Dermis blood vessel endothelial cell (primary cell): Measurements from ENCODE around the gene FH. TPM values are rescaled to one million over a fixed set of nuclear protein-coding genes. Genes with fewer than 3 reads are reported as not detected.

Experiments
- DNase-seq: peaks from one replicate; pipeline ENCODE4 v3.0.0; 2010
- total RNA-seq: library from RNA; depleted of rRNA; stranded (reverse); fragments of >200 nt; gene quantifications from 2 replicates; pipeline ENCODE4 v1.2.3, GENCODE V29; 2014

The FH gene
- total RNA-seq, 1 donor from 2014 or later: 55.8 TPM

DNA sequence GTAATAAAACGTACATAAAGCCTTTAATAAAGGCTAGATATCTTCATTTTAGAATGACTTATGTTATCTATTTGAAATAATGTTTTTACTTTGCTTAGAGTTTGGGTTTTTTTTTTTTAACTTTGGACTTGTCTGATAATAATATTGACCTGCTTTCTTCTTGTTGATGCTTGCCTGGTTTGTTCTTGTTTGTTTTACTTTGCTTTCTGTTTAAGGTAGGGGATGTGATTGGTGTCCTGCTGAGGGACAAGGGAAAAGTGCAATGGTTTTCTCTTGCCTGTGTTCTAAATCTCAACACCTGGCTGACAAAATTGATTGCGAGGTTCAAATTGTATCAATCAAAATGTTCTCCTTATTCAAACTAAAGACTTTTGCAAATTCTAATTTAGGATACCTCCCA lies 2.2 kb upstream of the FH start:
- no peak for DNase-seq

DNA sequence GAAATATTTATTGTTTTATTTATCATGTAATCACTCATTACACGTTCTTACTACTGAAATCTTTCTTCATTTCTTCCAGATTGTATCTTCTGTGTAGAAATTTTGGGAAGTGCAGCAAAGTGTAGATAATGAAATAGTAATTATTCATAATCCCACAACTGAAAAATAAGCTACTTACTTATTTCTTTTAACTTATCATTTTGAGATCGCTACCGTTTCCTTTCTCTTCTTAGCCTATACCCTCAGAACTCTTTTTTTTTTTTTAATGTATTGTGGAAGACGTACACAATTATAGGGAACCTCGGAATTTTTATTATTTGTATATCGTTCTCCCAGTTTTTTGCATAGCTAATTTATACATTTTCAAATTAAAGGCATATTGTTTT lies 518 bp upstream of the FH start:
- no peak for DNase-seq

DNA sequence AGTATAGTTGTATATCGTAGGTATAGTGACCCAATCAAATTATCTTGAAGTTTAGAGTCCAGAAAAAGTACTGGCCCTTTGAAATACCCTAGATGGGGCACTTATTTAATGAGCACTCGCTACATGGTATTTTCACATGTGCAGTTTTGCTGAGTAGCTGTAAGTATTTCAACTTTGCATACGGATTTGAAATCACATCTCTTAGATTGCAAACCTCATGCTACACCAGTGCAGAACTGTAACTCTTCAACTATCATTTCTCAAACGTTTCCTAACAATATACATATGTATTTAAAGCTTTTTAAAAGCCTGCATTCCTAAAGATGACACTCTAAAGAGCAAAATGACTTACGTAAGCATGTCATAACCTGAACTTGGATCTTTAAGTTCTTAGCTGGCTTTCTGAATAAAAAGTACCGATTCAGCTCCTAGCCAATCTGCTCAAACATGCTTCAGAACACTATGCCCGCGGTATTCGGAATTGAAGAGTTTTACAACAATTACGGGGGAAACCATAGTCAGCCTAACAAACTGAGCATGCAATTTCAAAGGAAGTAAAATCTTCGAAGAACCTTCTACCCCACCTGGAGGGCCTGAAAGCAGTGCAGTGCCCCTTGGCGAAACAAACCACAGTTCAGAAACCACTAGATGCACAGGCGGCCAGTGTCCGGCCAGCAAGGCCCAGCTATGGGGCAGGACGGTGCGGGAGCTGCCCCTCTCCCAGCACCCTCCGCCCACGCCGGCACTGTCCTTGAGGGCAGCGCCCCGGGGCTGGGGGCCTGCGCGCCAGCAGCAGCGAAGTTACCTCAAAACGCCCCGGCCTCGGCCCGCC lies 863 bp downstream of the FH start:
- peak; percentile 44 for DNase-seq

DNA sequence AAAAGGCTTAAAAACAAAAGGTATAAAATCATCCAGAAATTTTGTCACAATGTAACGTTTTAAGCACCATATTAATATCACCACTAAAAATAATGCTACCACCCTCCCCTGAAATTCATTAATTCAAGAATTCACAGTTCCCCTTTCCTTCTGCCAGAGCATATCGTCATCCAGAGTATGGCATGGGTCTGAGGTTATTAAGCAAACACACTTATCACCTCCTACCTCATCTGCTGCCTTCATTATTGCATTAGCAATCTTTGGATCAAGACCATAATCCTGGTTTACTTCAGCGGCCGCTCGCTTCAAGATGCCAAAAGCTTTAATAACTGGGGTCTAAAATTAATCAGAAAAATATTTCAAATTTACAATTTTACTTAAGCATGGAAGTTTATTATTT lies 6.2 kb downstream of the FH start:
- no peak for DNase-seq

DNA sequence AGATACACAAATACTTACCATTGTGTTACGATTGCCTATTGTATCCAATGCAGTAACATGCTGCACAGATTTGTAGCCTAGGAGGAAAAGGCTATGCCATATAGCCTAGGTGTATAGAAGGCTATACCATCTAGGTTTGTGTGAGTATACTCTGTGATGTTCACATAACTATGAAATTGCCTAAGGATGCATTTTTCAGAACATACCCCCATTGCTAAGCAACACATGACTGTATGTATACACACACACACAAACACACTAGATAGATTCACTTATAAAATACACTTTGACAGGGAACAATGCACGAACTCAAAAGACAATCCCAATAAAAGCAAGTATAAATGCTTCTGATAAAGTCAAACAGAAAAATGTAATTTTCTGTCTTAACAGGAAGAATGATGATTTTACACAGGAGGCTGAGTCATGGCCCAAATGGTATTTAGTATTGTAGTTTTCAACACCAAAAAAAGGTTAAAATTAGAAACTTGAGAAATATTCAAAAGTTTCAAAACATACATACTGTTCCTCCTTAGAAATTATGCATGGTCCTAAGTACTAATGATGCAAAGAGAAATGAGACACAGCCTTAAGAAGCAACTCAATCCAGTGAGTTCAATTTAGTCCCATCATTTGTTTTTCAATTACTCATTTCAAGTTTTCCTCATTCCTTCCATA lies 12.2 kb downstream of the FH start:
- DNase-seq: peak; percentile 33

DNA sequence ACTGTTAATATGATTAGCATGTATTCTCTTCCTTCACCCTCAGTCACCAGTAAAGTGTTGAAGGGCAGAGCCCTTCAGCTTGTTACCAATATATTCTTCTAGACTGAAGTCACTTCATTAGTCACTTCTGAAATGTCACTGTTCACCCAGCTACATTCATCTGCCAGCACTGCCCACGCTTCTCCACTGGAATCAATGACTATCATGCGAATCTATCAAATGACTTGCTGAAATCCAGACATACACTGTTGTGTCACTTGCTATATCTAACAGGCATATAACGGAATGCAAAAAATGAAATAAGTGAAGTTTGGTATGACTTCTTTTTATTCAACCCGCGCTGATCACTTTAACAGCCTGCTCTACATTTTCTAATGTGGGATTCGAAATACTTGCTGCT lies 16.1 kb downstream of the FH start:
- DNase-seq: no peak

DNA sequence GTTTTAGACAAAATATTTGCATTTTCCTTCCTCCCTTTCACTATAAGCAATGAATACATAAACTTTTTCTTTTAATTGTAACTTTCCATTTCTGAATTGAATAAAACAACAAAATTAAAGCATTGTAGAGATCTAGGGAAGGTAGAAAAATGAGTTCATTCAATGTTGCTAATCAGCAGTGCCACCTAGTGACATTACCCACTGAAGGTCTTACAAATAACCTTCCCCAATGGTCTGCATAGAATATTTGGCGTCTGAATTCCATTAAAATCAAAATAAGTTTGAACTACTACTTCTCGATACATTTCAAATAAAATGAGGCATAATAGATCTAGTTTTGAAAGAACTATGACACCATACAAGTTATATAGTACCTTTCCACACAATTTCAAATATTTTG lies 19.6 kb downstream of the FH start:
- DNase-seq: peak; percentile 72

DNA sequence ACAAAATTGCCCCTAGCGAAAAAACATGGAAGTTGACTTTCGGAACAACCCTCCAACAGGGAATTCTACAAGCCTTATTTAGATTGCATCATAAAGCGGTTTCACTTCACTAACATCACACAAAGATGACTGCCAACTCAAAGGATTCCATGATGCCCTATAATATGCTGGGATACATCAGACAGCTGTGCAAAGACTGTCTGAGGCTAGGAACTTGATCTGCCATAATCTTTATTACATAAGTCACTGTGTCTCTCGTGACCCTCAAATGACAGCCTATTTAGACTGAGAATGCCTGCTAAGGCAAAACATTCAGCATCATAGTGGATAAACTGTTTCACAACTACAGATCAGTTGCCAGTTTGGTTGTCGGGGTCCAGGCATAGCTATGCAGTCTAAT lies 23.8 kb downstream of the FH start:
- DNase-seq: no peak

DNA sequence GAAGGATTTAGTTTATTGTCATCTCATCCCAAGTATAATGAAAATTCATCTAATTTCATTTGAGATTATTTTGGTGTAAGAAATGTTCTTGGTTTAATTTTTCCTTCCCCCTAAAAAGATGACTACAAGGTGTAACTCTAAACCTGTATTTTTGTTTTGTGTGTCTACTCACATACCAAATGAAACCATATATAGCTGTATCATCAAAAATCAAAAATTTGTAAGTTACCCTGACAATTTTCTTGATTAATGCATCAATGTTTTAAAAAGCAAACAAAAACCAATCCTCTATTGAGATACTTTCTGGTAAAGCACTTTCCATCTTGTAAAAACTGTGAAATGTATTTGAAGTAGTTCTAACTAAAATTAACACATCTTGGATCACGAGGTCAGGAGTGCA lies 30.8 kb downstream of the FH start:
- no peak for DNase-seq

DNA sequence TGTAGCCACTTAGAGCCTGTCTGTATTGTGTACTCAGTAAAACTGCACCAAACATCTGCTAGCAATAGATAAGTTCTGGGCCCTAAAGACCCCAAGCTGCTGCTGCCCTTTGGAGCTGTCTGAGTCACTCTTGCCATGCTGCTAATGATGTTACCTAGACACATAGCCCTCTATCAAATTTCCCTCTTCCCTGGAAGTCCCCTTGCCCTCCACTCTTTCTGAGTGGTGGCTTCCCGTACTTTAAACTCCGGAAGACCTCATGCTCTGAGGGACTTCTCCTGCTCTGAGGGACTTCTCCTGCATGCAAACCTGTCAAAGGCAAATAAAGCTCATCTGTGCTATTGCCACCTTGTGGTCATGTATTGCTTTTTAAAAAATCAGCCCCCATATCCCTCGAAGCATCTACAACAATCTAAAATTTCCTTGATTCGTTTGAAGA lies 34.0 kb downstream of the FH start:
- DNase-seq: peak; percentile 55

DNA sequence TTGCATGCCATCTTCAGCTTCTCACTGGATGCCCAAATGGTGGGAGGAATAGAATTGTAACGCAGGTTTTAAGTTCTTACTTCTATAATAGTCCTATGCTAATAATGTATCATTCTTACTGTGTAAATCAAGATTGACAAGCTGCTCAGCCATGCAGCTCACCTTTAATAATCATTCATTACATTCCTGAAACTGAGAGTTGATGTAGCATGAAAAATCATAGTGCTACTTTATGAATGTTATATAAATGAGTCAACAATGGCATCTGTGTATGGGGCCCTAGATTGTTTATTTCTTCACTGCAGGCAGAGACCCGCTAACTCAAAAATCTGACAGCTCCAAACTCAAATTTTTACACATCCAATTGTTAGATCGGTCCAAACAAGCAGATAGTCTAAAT lies 34.4 kb downstream of the FH start:
- no peak for DNase-seq

DNA sequence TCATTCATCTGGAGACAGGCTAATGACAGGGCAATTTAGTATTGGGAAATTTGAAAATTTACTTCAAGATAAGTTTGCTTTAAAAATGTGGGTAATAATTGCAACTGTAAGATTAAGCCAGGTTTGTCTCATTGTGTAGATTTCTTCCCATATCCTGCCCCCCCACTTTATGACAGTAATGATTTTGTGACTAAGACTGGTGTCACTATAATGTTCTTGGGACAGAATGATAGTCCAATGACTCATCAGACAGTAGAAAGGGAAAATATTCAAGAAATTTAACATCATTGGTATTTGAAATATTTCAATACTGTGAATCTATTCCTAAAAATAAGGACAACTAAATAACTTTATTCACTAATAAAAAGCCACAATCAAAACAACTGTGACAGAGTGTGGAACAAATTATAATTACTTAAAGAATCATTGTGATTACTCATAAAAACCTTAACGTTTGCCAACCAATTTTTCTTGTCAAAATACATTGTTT lies 36.7 kb downstream of the FH start:
- DNase-seq: peak; percentile 63

DNA sequence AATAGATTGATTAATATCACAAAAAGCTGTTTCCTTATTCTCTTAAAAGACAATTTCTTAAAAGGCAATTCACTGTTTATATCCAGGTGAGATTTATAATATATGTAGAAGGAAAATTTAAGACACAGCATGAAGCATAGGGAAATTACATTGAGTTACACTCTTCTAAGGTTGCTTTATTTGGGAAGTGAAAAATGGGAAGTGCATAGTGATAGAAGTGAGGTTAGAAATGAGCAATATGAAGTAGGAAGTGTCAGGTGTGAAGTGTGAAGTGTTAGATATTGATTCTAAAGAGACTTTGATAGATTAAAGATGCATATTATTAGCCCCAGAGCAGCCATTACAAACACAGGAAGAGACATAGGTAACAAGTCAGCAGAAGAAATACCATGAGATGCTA lies 40.3 kb downstream of the FH start:
- no peak for DNase-seq

DNA sequence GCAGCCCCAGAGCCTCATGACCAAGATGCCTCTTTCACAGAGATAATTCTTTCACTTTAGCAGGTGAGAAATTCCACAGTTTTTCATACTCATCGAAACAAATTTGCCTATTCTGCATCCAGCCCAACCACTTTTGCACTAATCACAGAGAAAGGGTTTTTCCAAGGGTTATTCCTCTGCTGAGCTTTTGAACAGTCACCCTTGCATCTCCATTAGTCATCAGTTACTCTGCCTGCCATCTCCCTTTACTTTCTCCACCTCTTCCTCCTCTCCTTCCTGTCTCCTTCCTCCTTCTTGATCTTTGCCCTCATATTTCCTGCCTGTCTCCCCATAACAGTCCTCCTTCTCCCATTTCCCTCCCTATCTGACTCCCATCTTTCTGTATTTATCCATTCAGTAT lies 43.9 kb downstream of the FH start:
- peak; percentile 32 for DNase-seq

DNA sequence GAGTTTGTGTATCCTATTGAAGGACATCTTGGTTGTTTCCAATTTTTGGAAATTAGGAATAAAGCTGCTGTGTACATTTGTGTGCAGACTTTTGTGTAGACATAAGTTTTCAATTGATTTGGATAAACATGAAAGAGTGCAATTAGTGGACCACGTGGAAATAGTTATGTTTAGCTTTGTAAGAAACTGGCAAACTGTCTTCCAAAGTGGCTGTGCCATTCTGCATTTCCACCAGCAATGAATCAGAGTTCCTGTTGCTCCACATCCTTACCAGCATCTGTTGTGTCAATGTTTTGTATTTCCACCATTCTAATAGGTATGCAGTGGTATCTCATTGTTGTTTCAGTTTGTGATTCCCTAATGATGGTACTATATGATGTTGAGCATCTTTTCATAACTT lies 46.5 kb downstream of the FH start:
- no peak for DNase-seq

DNA sequence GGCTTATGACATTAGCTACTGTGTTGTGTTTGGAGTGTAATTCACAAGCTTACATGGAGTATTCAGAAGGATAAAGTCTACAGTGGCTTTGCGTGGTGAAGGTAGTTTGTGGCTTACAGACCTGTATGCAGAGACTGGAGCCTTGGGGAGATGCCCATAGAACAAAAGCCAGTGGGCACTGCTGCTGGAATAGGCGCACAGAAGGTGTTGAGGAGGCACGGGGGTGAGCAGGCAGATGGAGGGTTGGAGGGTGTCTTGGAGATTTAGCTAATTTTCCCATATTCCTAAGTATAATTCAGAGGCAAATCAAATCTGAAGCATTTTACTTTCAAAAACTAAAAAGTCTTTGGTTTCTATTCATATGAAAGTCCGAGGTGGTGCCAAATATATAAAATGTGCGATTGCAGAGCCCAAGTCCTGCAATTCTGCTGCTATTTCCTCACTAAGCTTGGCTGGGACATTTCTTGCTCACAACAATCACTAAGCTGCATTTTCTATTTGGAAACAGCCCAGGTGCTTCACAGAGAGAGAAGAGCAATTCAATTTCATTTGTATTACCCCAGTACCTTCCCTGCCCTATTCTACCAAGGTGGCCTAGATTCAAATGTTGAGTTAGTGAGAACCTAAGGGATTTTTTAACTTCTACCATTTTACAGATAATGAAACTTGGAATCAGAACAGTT lies 48.5 kb downstream of the FH start:
- no peak for DNase-seq

DNA sequence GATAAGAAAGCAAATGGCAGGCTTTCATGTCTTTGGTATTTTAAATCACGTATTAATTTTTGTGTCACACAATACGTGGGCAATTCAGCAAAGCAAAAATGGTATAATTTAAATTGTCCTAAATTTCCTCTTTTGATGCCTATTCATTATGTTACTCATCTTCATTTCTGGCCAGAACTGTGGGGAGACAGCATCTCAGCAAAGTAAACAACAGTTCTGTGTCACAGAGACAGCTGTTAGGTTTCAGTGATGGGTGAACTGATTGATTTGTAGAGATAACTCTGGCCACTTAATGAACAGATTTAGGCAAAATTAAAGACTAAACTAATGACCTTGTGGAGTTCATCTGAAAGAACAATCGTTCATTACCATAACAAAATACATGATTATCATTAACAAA lies 49.2 kb downstream of the FH start:
- no peak for DNase-seq

DNA sequence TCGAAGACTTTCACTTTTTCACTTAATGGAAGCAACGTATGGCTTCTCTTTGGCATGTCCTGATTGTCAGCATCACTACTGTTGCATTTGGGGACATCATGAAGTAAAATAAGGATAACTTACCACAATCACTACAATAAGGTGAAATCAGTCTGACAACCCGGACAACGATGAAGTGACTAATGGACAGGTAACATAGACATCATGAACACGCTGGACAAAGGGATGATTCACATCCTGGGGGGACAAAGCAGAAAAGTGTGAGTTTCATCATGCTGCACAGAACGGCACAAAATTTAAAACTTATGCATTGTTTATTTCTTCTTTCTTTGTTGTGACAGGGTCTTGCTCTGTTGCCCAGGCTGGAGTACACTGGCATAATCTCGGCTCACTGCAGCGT lies 53.9 kb downstream of the FH start:
- no peak for DNase-seq

DNA sequence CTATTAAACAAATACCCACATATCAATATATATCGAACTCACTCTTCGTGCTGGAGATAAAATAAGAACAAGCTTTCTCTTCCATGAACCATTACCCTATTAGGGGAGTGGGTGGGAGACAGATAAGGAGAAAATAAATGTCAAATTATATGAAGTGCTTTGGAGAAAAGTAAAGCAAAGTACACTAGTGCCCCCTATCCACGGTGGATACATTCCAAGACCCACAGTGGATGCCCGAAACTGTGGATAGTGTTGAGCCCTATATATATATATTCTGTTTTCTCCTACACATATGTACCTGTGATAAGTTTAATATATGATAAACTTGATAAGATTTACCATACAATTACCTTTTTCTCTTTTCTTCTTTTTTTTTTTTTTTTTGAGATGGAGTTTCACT lies 54.6 kb downstream of the FH start:
- DNase-seq: no peak

DNA sequence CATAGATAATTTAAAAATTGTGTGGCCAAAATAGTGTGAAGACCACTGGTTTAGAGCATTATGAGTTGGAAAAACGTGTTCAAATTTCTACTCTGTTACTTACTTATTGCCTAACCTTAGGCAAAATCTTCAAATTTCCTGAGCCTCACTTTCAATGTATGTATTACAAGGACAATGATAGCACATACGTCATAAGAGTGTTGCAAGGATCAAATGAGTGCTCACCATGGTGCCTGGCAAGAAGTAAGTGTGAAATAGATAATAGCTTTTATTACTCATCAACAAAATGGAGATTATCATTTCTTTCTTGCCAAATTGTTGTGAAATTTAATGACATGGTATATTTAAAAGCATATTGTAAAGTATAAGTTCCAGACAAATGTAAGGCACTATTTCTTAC lies 57.2 kb downstream of the FH start:
- no peak for DNase-seq

DNA sequence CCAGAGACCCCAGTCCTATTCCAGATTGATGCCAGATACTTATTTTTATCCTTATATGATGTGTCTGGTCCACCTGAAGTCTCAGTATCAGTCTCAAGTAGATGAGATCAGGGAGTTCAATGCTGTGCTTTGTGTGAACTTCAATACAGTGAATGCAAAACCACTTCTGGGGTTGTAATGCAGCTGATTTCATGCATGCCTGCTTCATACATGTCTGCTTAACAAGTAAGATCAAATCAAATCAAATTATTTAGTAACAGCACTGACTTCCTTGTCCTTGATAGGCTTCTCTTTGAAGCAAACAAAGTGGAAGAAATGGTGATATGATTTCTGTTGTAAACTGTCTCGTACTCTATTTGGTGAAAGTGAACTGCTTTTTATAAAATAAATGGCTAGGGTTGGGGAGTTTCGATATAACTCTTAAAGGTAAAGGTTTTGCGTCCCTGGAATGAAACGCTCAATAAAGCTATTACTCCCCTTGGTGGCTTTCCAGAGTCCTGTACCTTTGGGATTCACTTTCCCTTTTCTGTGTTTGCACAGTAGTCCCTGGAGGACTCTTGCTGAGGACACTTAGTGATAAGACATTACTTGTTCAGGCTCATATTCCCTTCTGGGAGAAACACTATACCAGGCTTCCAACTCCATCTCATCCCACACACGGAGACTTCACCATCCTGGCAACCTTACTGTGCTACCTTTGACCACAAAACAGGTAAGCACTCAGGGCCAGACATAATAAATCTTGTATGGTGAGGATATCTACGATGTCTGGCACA lies 59.3 kb downstream of the FH start:
- DNase-seq: no peak

DNA sequence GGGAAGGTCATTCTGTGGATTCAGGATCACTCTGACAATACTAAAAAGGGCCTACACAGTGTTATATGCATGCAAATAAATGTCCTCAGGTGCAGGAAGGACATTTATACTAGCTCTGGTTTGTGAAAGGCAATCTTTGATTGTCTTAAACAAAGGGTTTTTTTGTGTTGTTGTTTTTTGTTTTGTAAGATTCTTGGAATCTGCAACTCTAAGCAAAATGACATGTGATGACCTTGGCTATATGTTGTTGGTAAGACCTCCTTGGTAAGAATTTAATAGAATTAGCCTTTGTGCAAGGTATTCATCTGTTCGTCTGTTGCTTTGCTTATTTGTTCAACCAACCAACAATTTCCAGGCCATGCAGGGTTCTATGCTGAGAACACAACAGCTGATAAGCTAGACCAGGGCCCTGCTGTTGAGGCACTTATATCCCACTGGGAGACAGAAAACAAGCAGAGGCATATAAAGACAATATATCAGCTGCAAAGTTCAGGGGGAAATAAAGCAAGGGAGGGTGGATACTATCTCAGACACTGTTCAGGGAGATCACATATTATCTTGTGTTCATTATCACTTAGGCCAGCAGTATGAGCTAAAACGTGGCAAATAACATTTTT lies 60.3 kb downstream of the FH start:
- DNase-seq: no peak
